OCI-LY7 (cell line): Measurements from ENCODE around the gene WNK2. TPM values are rescaled to one million over a fixed set of nuclear protein-coding genes. Genes with fewer than 3 reads are reported as not detected.

Experiments used
- BruUV-seq: library from RNA; stranded (reverse); fragments of 400-500 nt; replicated peaks from 2 replicates; lab custom pipeline; 2021; lab: Mats Ljungman, UMichigan
- CTCF ChIA-PET: fragments of 300-600 bp; sonication (Branson Sonifier 250); formaldehyde crosslinking; loops from one replicate; lab custom pipeline; 2022; ENCODE audit warnings: antibody characterized with exemption; ENCODE audit not compliant: unreplicated experiment; lab: Charles Lee
- POLR2A ChIA-PET: fragments of 300-600 bp; sonication (Branson Sonifier 250); formaldehyde crosslinking; loops from one replicate; lab custom pipeline; 2022; ENCODE audit warnings: antibody characterized with exemption; lab: Charles Lee
- DNase-seq: peaks from one replicate; pipeline ENCODE4 v3.0.0-alpha.2; 2015; ENCODE audit warnings: low spot score
- H2AFZ ChIP-seq: fragments of 200-600 bp; sonication (generic), shearing (Covaris generic); 2 replicates; pipeline ENCODE4 v1.6.1; 2014; ENCODE audit warnings: mild to moderate bottlenecking, antibody characterized with exemption, low read length, moderate library complexity
- H3K27ac ChIP-seq: fragments of 200-600 bp; sonication (generic); 2 replicates; pipeline ENCODE4 v1.5.1; 2014; ENCODE audit warnings: mixed run types, low read depth, mild to moderate bottlenecking, moderate library complexity, low read length, inconsistent platforms; ENCODE audit not compliant: poor library complexity, severe bottlenecking
- H3K36me3 ChIP-seq: fragments of 200-600 bp; sonication (generic); 2 replicates; pipeline ENCODE4 v1.6.1; 2014; ENCODE audit warnings: mild to moderate bottlenecking, antibody characterized with exemption, low read length, moderate library complexity, mixed read lengths; ENCODE audit not compliant: insufficient read depth
- H3K4me1 ChIP-seq: fragments of 200-600 bp; sonication (generic); 2 replicates; pipeline ENCODE4 v1.5.1; 2014; ENCODE audit warnings: mild to moderate bottlenecking, low read length; ENCODE audit not compliant: insufficient read depth, poor library complexity, severe bottlenecking
- H3K4me2 ChIP-seq: fragments of 200-600 bp; sonication (generic); 2 replicates; pipeline ENCODE4 v1.6.1; 2014; ENCODE audit warnings: mild to moderate bottlenecking, low read length
- H3K4me3 ChIP-seq: fragments of 200-600 bp; sonication (generic); 2 replicates; pipeline ENCODE4 v1.5.1; 2014; ENCODE audit warnings: mild to moderate bottlenecking, low read depth, low read length; ENCODE audit not compliant: poor library complexity, severe bottlenecking
- H3K79me2 ChIP-seq: fragments of 200-600 bp; sonication (generic); 2 replicates; pipeline ENCODE4 v1.6.1; 2016; ENCODE audit warnings: low read depth, mild to moderate bottlenecking, low read length, moderate library complexity, mixed read lengths; ENCODE audit not compliant: insufficient read depth
- H3K9me2 ChIP-seq: fragments of 200-600 bp; sonication (generic); 2 replicates; pipeline ENCODE4 v1.6.1; 2016; ENCODE audit warnings: mild to moderate bottlenecking, low read length, mixed read lengths; ENCODE audit not compliant: insufficient read depth
- H3K9me3 ChIP-seq: fragments of 200-600 bp; sonication (generic); 2 replicates; pipeline ENCODE4 v1.6.1; 2014; ENCODE audit warnings: mild to moderate bottlenecking, mixed run types, low read length, mixed read lengths
- H4K20me1 ChIP-seq: fragments of 200-600 bp; sonication (generic); 2 replicates; pipeline ENCODE4 v1.6.1; 2014; ENCODE audit warnings: mild to moderate bottlenecking, antibody characterized with exemption, low read length, moderate library complexity, mixed read lengths; ENCODE audit not compliant: insufficient read depth
- EZH2phosphoT487 ChIP-seq: fragments of 200-600 bp; sonication (generic); IDR thresholded peaks from 2 replicates; pipeline ENCODE4 v1.6.1; 2018; ENCODE audit warnings: low read depth, borderline replicate concordance, mild to moderate bottlenecking, mixed run types, antibody characterized with exemption, low read length, moderate library complexity, mixed read lengths
- intact Hi-C: fragments of 100-400 bp; cut with micrococcal nuclease; formaldehyde crosslinking; loops from one replicate; pipeline ENCODE4 v1.10.0; 2022; ENCODE audit not compliant: unreplicated experiment
- total RNA-seq, 2 experiments: library from RNA; depleted of rRNA in 1 of 2; stranded (reverse); fragments of >200 nt in 1 of 2; shearing (Covaris generic) in 1 of 2; gene quantifications; 2 replicates each; pipeline ENCODE4 v1.2.3, GENCODE V29; 2014 to 2022
- TF ChIP-seq, protein P1 (sequence below): fragments of 200-600 bp; sonication (generic); conservative IDR thresholded peaks from 2 replicates; pipeline ENCODE4 v1.5.1; 2014; ENCODE audit warnings: mild to moderate bottlenecking, antibody characterized with exemption, low read length, moderate library complexity, mixed read lengths

Gene WNK2
- total RNA-seq, 2 experiments from 2014 or later, result 142 to 194 TPM

DNA sequence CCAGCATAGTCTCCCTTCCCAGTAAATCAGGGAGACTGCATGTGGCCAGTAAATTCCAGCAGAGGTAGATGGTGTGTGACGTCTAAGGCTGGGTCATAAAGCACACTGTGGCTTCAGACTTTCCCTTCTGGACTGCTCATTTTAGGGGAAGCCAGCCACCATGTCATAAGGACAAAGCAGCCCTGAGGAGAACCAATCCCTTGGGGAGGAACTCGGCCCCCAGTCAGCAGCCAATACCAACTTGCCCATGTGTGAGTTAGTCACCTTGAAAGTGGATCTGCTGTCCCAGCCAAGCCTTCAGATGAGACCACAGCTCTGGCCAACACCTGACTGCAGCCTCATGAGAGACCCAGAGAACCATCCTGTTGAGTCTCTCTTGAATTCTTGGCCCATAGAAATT is 35.2 kb upstream of the WNK2 start:
- H3K9me2 ChIP-seq, result no peaks in the 10 kb centered on the region
- ChIA-PET POLR2A (interaction anchor here (0.7 kb wide), 1 partner anchor 118 kb away, joined by 3 read pairs; no protein-coding TSS in a partner anchor), CTCF (no interaction called here)
- no peak overlapping the region for H3K4me3 ChIP-seq
- H2AFZ ChIP-seq, result no peak overlapping the region
- no peaks in the 10 kb centered on the region for H4K20me1 ChIP-seq
- BruUV-seq, result no TSS peak
- no peak for TF ChIP-seq EZH2phosphoT487
- TF ChIP-seq, protein P1, sequence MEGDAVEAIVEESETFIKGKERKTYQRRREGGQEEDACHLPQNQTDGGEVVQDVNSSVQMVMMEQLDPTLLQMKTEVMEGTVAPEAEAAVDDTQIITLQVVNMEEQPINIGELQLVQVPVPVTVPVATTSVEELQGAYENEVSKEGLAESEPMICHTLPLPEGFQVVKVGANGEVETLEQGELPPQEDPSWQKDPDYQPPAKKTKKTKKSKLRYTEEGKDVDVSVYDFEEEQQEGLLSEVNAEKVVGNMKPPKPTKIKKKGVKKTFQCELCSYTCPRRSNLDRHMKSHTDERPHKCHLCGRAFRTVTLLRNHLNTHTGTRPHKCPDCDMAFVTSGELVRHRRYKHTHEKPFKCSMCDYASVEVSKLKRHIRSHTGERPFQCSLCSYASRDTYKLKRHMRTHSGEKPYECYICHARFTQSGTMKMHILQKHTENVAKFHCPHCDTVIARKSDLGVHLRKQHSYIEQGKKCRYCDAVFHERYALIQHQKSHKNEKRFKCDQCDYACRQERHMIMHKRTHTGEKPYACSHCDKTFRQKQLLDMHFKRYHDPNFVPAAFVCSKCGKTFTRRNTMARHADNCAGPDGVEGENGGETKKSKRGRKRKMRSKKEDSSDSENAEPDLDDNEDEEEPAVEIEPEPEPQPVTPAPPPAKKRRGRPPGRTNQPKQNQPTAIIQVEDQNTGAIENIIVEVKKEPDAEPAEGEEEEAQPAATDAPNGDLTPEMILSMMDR, result no peak
- intact Hi-C loops, result no loop called here
- no peak overlapping the region for H3K4me2 ChIP-seq
- no peaks in the 10 kb centered on the region; the same call in 1 of the 2 replicates for H3K36me3 ChIP-seq
- H3K27ac ChIP-seq, result no peak overlapping the region
- peaks cover 47% of the 10 kb centered on the region for H3K4me1 ChIP-seq
- H3K79me2 ChIP-seq, result no peaks in the 10 kb centered on the region
- DNase-seq, result no peak
- H3K9me3 ChIP-seq, result no peaks in the 10 kb centered on the region; the same call in 1 of the 2 replicates

DNA sequence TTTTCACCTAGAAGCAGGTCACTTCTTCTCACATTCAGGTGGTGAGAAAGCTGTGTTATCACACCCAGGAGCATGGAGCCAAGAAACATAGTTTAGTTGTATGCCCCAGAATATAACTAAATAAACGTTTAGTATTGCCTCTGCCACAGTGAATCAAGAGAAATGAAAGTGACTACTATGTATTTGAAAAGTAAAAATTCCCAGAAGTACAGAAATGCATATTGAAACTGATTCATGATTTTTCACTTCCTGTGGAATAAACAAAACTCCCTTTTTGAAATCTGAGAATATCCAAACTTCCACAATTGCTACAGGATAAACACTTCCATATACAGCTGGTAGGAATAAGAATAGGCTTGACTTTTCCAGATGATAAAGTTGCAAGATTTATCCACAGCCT is 34.6 kb upstream of the WNK2 start:
- ChIA-PET POLR2A (interaction anchor here (0.6 kb wide), 1 partner anchor 116 kb away, joined by 3 read pairs; no protein-coding TSS in a partner anchor), CTCF (no interaction called here)
- H3K36me3 ChIP-seq, result no peaks in the 10 kb centered on the region; the same call in 1 of the 2 replicates
- DNase-seq, result no peak
- H2AFZ ChIP-seq, result no peak overlapping the region
- peaks cover 46% of the 10 kb centered on the region for H3K4me1 ChIP-seq
- no peaks in the 10 kb centered on the region for H4K20me1 ChIP-seq
- H3K9me3 ChIP-seq, result no peaks in the 10 kb centered on the region; the same call in 1 of the 2 replicates
- BruUV-seq, result no TSS peak
- intact Hi-C loops, result no loop called here
- no peaks in the 10 kb centered on the region for H3K79me2 ChIP-seq
- H3K4me3 ChIP-seq, result no peak overlapping the region
- H3K9me2 ChIP-seq, result no peaks in the 10 kb centered on the region
- no peak overlapping the region for H3K4me2 ChIP-seq
- no peak overlapping the region for H3K27ac ChIP-seq
- no peak for TF ChIP-seq EZH2phosphoT487
- TF ChIP-seq, protein P1, result no peak

DNA sequence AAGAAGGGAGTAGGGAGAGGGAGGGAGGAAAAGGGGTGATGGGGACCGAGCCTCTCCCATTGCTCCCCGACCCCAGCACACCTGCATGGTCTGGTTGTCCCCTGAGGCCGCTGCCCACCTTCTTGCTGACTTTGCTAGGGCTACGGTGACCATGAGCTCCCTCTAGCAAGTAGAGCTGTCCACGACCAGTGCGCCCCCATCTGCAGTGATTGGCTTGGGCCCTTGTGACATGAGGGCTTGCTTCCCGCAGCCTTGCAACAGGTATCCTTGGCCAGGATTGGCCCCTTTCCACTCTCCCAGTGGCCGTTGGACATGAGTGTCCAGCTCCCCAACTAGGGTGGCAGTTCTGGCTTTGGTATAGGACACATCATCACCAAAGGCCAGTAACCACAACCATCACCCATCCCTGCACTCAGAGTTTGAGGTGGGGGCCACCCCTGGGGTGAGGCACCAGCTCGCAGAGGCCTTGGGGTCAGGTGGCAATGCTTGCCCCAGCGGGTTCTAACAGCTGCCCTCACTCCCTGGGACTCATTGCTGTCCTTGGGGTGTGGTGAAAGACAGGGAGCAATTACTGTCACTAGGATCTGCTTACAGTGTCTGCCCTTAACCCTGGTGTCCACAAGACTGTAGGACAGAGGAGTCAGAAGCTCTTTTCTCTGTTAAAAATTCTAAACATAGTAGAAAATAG is 32.7 kb upstream of the WNK2 start:
- H4K20me1 ChIP-seq, result no peaks in the 10 kb centered on the region
- H3K4me3 ChIP-seq, result no peak overlapping the region
- H2AFZ ChIP-seq, result no peak overlapping the region
- intact Hi-C loops, result no loop called here
- peaks cover 29% of the 10 kb centered on the region for H3K4me1 ChIP-seq
- H3K4me2 ChIP-seq, result no peak overlapping the region
- TF ChIP-seq EZH2phosphoT487, result no peak
- TF ChIP-seq, protein P1, result no peak
- no peaks in the 10 kb centered on the region; the same call in 1 of the 2 replicates for H3K36me3 ChIP-seq
- no TSS peak for BruUV-seq
- ChIA-PET POLR2A (interaction anchor here (1.0 kb wide), 1 partner anchor 11 kb away, joined by 4 read pairs; no protein-coding TSS in a partner anchor), CTCF (no interaction called here)
- no peak overlapping the region for H3K27ac ChIP-seq
- H3K79me2 ChIP-seq, result no peaks in the 10 kb centered on the region
- no peak for DNase-seq
- H3K9me3 ChIP-seq, result no peaks in the 10 kb centered on the region; the same call in 1 of the 2 replicates
- no peaks in the 10 kb centered on the region for H3K9me2 ChIP-seq
